SHP77 treated with DMSO at 0.1 percent for 48 hours (cell line): ENCODE measurements around the gene SMG6.

ENCODE experiments used
- DNase-seq: peaks from one replicate; lab custom pipeline; 2025; lab: John Stamatoyannopoulos, UW

Gene SMG6

GRCh38 chr17:2105663-2106062 is 197.9 kb downstream of the SMG6 start:
- DNase-seq: no peak

GRCh38 chr17:2102931-2103809 is 200.4 kb downstream of the SMG6 start:
- no peak for DNase-seq

- peak; percentile 81 for DNase-seq
These were observed 201.9 kb downstream of the SMG6 start for GRCh38 chr17:2101448-2102257.

- no peak for DNase-seq
These were observed 208.1 kb downstream of the SMG6 start for GRCh38 chr17:2095536-2095910.

- no peak for DNase-seq
These were observed 208.6 kb downstream of the SMG6 start for GRCh38 chr17:2094891-2095535.

- DNase-seq: no peak
These were observed 210.2 kb downstream of the SMG6 start for GRCh38 chr17:2093349-2093748.

GRCh38 chr17:2092253-2092652 is 211.3 kb downstream of the SMG6 start:
- no peak for DNase-seq

- DNase-seq: no peak
These were observed 212.6 kb downstream of the SMG6 start for GRCh38 chr17:2090804-2091534.

GRCh38 chr17:2090210-2090641 is 213.4 kb downstream of the SMG6 start:
- no peak for DNase-seq

- no peak for DNase-seq
These were observed 214.6 kb downstream of the SMG6 start for GRCh38 chr17:2089021-2089422.

- DNase-seq: no peak
These were observed 215.9 kb downstream of the SMG6 start for GRCh38 chr17:2087597-2088211.

- no peak for DNase-seq
These were observed 217.3 kb downstream of the SMG6 start for GRCh38 chr17:2086306-2086705.

- DNase-seq: no peak
These were observed 218.0 kb downstream of the SMG6 start for GRCh38 chr17:2085648-2085949.

GRCh38 chr17:2084766-2085647 is 218.6 kb downstream of the SMG6 start:
- no peak for DNase-seq

- no peak for DNase-seq
These were observed 219.4 kb downstream of the SMG6 start for GRCh38 chr17:2084036-2084765.

- no peak for DNase-seq
These were observed 220.0 kb downstream of the SMG6 start for GRCh38 chr17:2083613-2084035.

- no peak for DNase-seq
These were observed 221.4 kb downstream of the SMG6 start for GRCh38 chr17:2082003-2082781.

- no peak for DNase-seq
These were observed 222.0 kb downstream of the SMG6 start for GRCh38 chr17:2081564-2081963.

- no peak for DNase-seq
These were observed 226.5 kb downstream of the SMG6 start for GRCh38 chr17:2077040-2077439.
